SKM-1 treated with dmso at 0.1 percent for 144 hours (cell line): ENCODE measurements around the gene CCDC61.
A peak's percentile ranks its signal among the peaks of the same experiment; 100 is the strongest.

Source experiments
- DNase-seq: peaks from one replicate; lab custom pipeline; 2025; ENCODE audit not compliant: unreplicated experiment; lab: John Stamatoyannopoulos, UW

Gene CCDC61, protein sequence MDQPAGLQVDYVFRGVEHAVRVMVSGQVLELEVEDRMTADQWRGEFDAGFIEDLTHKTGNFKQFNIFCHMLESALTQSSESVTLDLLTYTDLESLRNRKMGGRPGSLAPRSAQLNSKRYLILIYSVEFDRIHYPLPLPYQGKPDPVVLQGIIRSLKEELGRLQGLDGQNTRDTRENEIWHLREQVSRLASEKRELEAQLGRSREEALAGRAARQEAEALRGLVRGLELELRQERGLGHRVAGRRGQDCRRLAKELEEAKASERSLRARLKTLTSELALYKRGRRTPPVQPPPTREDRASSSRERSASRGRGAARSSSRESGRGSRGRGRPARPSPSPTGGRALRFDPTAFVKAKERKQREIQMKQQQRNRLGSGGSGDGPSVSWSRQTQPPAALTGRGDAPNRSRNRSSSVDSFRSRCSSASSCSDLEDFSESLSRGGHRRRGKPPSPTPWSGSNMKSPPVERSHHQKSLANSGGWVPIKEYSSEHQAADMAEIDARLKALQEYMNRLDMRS

DNA sequence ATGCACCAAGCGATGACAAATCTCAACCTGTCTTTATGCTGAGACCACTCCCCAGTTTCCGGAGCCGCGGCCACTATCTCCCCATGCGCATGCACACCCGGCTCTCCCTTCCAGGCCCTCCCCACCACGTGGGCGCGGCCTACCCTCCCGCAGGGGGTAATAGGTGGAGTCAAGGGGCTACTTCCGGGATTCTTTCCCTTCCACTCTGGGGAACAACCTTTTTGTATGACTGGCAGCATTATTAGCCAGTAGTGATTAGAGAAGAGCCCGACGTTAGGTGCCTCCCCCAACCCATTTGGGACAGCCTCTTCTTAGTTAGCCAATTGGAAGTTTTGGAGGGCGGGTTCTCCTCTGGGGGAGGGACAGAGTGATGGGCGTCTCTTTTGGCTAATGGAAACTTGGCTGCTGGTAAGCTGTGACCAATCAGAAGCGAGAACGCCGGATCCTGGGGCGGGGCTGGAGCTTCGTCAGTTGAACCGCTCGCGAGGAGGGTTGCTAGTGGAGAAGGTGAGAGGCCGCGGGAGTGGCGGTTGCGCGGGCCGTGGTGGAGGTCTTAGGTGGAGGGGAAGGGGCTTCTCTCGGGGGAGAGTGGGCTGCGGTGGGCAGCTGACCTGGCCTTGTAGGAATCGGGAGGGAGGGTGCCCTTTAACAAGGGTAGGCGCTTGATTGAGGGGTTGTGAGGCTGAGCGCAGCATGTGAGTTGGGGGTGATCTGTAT lies at the start of gene CCDC61:
Gene CCDC61 (plus strand): TSS at position 470 of the 717 bp plus-strand sequence. CDS start 7,552 bp downstream, outside the sequence.
- DNase-seq: peak; percentile 91

DNA sequence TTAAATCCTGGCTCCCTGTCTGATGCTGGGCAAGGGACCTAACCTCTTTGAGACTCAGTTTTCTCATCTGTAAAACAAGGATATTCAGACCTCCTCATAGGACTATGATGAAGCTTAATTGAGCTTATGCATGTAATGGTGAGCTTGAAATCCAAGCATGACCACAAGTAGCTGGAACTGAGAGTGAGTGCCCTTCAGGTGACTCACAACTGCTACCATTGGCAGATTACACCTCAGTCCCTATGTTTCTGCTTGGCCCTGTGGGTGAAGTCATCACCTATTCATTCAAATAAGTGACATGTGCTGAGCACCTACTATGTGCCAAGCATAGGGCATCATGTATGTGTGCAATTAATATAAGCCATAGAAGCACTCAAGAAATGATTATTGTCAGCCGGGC lies 47.3 kb upstream of the CCDC61 start:
- no peak for DNase-seq

DNA sequence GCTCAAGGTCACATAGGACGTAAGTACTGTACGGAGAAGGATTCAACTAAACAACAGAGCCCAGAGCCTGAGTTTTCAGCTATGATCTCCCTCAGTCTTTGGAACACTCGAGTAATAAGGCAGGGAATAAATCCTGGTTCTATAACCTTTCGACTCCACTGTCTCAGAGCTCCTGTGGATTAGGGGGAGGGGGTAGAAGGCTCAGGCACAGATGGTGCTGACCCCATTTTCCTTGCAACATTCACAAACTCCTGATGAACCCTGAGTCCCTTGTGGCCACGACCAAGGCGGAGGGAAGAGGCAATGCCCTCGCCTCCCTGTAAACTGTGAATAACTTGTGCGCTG lies 43.0 kb upstream of the CCDC61 start:
- no peak for DNase-seq

DNA sequence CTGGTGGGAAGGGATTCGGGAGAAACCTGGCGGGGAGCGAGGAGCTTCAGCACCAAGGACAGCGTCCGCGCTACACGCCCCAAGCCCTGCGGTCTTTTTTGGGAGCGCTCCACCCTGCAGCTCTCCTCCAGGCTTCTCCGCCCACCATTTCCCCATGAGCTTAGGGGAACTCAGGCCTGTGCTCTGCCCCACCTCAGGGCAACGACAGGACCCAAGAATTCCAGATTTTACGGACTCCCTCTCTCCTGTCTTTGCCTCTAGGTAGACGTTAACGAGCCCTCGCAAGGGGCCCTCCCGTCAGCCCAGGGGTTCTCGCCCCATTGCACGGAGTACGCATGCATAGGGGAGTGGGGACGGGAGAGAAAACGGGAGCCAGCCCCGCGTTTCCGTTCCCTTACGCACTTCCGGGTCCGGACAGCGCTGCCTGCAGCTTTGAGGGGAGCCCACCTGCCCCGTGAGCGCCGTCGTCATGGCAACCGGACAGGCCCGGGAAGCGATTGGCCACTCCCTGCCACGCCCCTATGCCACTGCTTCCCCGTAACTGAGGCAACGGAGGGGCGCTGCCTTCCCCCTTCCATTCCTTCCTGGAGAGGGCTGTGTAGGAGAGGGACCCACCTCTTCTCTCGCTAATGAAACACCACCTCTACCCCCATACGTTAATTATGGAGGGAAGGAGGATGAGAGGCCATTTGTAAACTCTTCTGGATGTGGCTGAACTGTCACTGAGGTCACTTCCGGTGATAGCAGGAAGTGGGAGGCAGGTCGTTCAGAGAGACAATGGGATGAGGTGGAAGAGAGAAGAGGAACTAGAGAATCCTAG lies 42.4 kb upstream of the CCDC61 start:
- no peak for DNase-seq

DNA sequence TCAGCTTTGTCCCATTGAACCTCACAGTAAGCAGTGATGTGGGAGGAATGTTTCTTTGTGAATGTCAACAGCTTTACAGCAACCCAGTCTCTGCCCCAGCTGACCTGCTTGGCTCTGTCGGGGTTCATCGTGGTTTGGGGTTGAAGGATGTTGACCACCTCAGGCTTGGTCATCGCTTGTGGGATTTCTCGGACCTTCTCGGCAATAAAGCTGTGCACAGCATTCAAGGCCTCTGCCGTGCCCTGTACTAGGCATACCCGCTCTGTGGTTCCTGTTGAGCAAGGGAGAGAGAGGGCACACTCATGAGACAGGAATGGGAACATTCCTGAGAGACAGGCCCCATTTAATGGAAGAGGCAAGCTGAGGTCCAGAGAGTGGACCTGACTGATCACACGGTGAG lies 41.6 kb upstream of the CCDC61 start:
- DNase-seq: no peak

DNA sequence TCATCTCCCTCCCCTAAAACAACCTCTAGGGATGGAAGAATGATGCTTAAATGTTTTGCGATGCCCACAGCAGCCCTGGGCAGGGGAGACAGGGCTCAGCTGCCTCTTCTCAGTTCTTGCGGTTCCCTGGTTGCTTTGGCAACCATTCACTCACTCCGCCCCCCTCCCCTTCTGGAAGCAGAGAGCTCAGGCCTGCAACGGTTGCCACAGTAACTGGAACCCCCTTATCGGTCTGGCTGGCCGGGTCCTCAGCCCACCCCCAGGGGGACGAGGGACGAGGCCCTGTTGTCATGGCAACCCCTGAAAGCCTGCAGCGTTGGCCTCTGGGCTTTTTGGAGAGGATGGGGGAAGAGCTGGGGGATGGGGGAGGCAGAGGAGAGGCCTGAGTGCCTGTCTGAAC lies 41.1 kb upstream of the CCDC61 start:
- no peak for DNase-seq

DNA sequence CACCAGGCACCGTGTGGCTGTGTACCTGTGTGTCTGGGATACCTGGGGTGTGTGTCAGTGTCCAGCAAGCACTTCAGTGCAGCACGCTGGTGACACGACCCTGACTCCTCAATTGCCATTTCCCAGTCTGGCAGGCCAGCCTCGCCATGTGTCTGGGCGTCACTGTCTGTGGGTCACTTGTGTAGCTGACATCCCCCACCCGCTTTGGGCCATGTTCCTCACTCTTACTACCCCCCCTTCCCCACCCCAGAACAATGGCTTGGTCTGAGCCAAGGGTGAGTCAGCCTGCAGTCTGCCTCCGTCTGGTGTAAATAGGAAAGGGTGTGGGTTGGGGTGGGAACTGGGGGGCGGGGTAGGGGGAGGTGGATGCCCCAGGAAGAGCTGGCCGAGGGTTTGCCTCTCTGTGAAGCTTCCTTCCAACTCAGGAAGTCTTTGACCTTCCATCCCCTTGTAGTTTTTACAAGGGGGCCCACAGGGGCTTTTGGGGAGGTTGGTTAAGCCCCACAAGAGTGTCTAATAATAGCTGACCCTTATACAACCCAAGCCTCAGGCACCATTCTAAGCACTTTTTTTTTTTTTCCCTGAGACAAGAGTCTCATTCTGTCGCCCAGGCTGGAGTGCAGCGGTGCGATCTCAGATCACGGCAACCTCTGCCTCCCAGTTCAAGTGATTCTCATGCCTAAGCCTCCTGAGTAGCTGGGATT lies 39.2 kb upstream of the CCDC61 start:
- no peak for DNase-seq

DNA sequence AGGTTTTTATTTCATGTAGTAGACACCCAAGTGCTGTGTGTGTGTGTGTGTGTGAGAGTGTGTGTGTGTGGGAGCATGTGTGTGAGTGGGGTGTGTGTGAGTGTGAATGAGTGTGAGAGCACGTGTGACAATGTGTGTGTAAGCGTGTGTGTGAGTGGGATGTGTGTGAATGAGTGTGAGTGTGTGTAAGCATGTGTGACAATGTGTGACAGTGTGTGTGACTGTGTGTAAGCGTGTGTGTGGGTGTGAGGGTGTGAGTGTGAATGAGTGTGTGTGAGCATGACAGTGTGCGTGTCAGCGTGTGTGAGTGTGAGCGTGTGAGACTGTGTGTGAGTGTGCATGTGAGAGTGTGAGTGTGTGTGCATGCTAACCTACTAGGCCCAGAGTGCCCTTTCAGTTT lies 36.9 kb upstream of the CCDC61 start:
- no peak for DNase-seq

DNA sequence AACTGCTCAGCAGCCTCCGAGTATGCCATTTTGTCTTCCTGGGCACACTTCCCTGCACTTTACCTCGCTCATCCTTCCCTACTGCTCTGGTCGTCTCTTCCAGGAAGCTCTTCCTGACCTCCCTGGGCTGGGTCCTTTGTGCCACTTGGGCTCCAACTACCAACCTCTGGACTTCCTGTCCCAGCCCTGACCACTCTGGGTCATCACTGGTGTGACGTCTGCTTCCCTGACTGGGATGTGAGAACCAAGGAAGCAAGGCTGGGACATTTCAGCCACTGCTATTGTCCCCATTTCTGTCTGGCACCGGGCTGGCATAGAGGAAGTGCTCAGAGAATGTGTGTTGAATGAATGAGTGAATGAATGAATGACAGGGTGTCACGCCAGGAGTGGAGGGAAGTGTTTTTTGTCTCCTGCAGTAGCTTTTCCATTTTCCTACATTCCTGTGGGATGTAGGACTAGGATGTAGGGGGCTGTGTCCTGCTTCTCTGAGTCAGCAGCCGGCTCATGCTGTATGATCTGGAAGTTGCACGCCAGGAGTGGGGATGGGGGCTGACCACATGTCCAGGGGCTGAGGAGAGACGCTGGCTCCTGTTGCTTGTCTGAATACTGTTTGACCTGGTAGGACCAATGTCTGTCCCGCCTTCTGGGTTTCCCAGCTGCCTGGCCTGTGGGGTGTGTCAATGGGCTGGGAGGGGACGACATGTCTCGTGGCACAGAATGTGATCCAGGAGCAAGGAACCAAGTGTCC lies 36.3 kb upstream of the CCDC61 start:
- DNase-seq: no peak

DNA sequence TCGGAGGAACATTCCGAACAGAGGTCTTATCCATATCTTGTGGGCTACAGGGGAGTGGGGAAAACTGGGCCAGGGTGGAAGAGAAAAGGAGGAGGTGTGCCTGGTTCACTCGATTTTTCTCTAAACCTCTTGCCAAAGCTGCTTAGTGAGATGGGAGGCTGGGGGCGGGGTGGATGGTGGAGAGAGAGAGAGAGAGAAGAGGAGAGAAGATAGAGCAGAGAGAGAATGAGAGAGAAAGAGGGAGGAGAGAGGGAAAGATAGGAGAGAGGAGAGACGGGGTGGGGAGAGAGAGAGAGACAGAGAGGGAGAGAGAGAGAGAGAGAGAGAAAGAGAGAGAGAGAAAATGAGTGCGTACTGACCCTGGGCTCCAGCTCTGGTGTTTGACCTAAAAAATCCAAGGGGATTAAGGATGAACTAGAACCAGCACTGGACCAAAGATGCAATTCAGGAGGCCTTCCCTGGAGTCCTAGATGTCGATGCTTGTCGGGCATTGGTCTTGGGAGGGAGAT lies 35.7 kb upstream of the CCDC61 start:
- no peak for DNase-seq

DNA sequence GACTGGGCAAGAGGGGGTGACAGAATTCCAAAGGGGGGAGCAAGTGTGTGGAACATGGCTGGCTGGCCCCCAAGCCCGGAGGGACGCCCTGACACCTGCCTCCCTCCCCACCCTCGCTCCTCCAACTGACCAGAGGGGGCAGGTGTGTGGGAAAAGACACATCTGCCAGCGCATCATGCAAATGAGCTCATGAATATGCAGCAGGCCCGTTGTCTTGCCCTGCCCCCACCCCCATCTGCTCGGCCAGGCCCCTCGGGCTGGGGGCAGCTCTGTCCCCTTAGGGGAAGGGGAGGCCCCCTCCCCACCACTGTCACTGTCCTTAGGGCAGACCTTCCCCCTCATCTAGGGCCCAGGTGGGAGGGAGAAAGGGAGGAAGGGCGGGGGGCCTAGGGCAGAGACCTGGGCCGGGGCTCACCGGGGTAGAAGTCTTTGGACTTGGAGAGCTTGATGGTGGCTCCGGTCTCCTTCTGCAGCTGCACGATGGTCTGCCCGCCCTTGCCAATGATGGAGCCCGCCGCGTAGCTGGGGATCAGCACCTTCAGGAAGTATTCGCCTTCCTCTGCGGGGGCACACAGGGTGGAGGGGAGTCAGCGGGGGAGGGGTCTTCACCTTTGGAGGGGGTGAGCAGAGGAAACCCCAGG lies 34.6 kb upstream of the CCDC61 start:
- no peak for DNase-seq

DNA sequence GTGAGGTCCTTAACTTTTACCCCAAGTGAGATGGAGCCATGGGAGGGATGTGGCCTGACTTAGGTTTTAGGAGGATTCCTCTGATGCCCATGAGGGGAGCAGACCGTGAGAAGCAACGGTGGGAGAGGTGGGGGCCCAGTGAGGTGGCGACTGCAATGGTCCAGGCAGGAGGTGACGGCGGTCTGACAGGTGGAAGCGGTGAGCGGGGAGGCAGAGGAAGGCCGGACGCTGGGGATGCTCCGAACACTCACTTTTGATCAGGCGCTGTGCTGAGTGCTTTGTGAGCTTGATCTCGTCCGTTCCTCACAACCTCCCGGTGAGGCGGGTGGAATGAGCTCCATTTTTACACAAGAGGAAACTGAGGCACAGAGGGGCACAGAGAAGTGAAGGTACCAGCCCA lies 33.2 kb upstream of the CCDC61 start:
- DNase-seq: no peak

DNA sequence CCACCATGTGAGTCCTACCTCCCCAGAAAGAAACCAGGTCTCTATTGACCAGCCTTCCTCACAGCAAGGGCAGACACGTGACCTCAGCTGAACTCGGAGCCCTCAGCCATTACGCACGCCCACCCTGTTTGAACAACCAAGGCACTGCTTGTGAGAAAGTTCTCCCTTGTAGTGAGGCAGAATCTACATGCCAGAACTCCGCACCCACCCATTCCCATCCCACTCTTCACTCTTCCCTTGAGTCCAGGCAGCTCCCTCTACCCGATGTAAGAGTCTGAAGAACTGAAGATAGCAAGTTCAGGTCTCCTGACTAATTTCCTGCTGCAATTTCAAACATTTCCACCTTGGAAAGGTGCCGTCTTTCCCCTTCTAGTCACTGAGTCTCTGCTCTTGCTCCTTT lies 28.0 kb upstream of the CCDC61 start:
- no peak for DNase-seq

DNA sequence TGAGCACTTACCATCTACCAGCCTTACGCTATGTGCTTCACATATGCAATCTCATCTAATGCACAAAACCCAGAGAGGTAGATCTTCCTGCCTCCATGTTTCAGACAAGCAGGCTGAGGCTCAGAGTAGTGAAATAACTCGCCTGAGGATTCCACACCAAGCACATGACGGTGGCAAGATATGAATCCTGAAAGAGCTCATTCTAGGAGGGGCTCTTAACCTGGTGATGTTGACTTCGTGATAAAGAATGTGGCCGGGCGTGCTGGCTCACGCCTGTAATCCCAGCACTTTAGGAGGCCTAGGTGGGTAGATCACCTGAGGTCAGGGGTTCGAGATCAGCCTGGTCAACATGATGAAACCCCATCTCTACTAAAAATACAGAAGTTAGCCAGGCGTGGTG lies 26.6 kb upstream of the CCDC61 start:
- DNase-seq: no peak

DNA sequence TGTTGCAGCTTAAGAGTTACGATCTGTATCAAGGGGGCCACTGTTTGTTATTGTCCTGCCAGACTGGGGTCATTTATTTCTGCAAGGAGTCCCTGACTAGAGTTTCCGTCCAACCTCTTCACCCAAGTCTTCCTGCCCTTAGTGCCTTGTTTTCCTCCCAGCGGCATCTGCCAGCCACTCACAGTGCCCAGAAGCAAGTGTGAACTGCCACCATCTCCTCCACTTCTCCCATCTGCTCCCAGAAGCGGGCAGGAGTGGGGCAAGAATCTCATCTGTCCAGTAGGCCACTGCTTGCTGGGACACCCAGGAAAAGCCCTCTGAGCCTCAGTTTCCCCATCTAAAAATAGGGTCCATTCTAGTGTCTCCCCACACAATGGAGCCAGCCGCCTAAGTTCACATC lies 25.6 kb upstream of the CCDC61 start:
- DNase-seq: no peak

DNA sequence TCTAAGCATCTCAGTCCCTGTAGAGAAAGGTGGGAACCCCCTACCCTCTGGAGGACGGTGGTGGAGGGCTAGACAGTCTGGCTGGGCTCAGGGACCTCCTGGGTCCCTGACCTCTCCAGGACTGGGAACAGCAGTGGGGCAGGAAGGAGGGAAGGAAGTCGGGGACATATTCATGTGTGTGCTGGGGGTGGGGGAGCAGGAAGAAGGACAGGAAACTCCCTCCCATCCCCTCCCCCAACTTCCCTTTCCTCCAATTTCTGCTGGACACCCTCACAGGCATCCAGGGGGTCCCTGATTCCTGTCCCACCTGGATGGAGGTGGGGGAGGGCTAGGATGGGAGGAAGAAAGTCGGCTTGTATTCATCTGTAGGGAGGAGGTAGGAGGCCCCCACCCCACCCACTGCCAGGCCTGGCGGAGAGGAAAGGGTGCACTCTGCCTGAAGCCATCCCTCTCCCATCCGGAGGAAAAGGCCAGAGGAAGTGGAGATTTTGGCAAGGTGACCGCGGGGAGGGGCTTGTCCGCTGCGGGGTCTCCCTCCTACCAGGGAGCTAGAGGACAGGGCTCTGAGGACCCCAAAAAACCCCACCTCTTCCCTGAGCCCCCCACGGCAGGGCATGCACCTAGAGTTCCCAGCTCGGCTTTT lies 23.9 kb upstream of the CCDC61 start:
- DNase-seq: no peak

DNA sequence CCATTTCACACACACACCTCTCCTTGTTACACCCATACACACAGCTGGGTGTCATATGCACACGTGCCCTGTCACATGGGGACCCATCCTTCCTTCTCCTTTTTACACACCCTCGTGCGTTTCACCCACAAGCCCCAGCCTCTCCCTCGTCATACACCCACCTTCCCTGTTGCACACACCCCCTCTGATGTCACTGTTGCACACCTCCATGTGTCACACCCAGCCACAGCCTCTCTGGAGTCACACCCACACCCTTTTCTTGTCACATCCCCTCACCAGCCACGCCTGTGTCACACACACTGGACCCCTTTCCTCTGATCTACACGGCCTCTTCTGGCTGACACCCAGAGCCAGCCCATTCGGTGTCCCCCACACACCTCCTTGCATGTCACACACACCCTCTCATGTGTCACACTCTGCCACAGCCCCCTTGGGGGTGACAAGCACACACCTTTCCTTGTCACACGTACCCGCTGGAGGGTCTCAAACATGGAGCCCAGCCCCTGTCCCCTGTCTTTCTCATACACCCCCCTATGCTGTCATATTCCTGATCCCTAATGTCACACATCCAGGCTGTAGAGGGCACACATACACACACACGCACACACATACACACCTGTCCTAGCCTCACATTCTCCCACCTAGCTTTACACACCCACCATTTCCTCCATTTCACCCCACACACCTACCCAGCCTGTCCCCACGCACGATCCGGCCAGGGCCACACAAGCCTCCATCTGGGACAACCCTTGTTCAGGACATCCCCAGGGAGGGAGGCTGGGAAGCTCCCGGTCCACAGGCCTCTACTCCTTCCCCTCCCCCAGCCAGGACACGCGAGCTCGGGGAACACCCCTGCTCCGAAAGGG lies 23.0 kb upstream of the CCDC61 start:
- no peak for DNase-seq

DNA sequence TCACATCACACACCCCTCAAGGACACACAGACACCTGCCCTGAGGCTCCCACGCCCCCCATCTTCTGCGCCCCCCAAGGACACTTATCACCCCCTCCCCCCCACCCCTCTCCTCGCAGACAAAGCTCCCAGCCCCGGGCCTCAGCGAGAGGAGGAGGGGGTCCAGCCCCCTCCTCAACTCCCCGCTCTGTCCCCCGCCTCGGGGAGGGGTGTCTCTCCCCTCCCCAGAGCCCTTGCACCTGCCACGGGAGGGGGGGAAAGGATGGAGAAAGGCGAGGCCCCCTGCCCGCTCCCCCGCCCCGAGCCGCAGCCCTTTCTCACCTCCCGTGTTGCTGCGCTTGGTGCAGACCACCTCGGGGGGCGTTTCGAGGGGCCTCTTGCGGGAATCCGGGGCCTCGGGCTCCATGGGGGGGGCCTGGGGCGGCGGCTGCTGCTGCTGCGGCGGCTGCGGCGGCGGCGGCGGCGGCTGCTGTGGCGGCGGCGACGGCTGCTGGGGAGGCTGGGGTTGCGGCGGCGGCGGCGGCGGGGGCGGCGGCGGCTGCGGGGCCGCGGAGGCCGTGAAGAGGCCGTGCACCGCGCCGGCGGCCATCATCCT lies 22.2 kb upstream of the CCDC61 start:
- DNase-seq: no peak
